Spinal cord (tissue), 10 donors: ENCODE results near the gene WDR12. TPM values are rescaled to one million over a fixed set of nuclear protein-coding genes. Genes with fewer than 3 reads are reported as not detected.
A peak's percentile ranks its signal among the peaks of the same experiment; 100 is the strongest.
"Not testable (repeated sequence)": the region's sequence is repeated elsewhere in the genome, so short reads cannot be mapped to it uniquely, and the experiment has no call there.

Experiments used
- DNase-seq, 6 donors: peaks; one replicate each; pipeline versions ENCODE4 v3.0.0 to v3.0.0-alpha.2; 2013 to 2015; ENCODE audit warnings: low spot score in 6 of 6, low read depth in 4 of 6
- H3K27ac ChIP-seq: one replicate; pipeline ENCODE4 v1.5.1; 2013; ENCODE audit warnings: low read depth, low read length, control low read depth
- H3K27me3 ChIP-seq: one replicate; pipeline ENCODE4 v1.6.1; 2013; ENCODE audit warnings: low read length; ENCODE audit not compliant: control insufficient read depth, insufficient read depth
- H3K36me3 ChIP-seq: one replicate; pipeline ENCODE4 v1.6.1; 2013; ENCODE audit warnings: low read length; ENCODE audit not compliant: control insufficient read depth, insufficient read depth
- H3K4me1 ChIP-seq: one replicate; pipeline ENCODE4 v1.6.1; 2013; ENCODE audit warnings: low read length; ENCODE audit not compliant: control insufficient read depth, insufficient read depth
- H3K4me3 ChIP-seq: one replicate; pipeline ENCODE4 v1.5.1; 2013; ENCODE audit warnings: low read depth, low read length, control low read depth
- H3K9me3 ChIP-seq: one replicate; pipeline ENCODE4 v1.6.1; 2013; ENCODE audit warnings: low read length; ENCODE audit not compliant: control insufficient read depth, insufficient read depth
- WGBS: methylation state at CpG from one replicate; pipeline ENCODE4 v1.1.5; 2013; ENCODE audit warnings: missing lambda C conversion rate; ENCODE audit not compliant: insufficient coverage; 5-methylcytosine and 5-hydroxymethylcytosine counted together
- polyA plus RNA-seq, 2 donors: library from polyadenylated mRNA; unstranded; fragments of 120-200 nt; gene quantifications; one replicate each; pipeline ENCODE4 v1.2.1, GENCODE V29; 2013; ENCODE audit not compliant: insufficient read length in 2 of 2
- total RNA-seq, 2 donors: library from RNA; depleted of rRNA in 1 of 2; stranded (reverse); fragments of 120-200 nt in 1 of 2; fragments of >200 nt in 1 of 2; gene quantifications; one replicate each; pipeline versions ENCODE4 v1.2.3 to v1.2.4, GENCODE V29; 2013 to 2014
- donor health status: healthy.

WDR12 gene
- total and polyA plus RNA-seq, 4 donors: 30.1 to 66.7 (median 47.6) TPM

DNA sequence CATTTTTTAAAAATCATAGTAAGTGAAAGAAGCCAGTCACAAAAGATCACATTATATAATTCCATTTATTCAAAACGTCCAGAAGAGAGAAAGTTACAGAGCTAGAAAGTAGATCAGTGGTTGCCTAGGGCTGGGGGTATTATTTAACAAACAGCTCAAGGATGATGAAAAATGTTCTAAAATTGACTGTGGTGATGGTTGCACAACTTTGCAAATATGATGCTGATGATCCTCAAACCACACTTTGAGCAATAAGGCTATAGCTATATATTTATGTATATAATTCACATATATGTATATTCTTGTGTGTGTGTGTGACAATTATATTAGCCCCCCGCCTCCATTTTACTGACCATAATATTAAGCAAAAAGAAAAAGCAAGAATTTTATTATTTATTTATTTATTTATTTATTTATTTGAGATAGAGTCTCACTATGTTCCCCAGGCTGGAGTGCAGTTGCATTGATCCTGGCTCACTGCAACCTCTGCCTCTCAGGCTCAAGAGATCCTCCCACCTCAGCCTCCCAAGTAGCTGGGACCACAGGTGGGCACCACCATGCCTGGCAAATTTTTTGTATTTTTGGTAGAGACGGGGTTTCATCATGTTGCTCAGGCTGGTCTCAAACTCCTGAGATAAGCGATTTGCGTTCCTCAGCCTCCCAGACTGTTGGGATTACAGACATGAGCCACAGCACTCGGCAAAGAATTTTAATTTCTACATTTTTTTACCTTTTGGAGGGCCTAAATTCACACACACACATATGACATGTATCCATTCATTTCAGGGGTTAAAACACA, 1.9 kb downstream of the WDR12 start:
- Histone ChIP-seq H3K4me1 (peaks cover 4% of the 10 kb centered on the region), H3K9me3 (peaks cover 2% of the 10 kb centered on the region), H3K27me3 (no peaks in the 10 kb centered on the region), H3K4me3 (no peak overlapping the region), H3K36me3 (no peaks in the 10 kb centered on the region), H3K27ac (no peak overlapping the region)
- 100% methylated on average over 4 of the region's 6 CpGs for WGBS
- no peak for DNase-seq

DNA sequence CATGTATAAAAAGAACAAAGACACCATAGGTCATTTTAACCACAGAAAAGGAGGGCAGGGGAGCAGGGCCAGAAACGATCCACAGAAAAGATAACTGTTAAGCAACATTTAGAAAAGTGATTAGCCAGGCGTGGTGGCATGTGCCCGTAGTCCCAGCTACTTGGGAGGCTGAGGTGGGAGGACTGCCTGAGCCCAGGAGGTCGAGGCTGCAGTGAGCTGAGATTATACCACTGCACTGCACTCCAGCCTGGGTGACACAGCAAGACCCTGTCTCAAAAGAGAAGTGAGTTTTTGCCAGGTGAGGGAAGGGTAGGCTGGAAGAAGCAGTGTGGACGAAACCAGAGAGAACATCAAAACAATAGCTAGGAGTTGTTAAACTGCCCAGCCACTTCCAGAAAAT, 3.3 kb downstream of the WDR12 start:
- Histone ChIP-seq H3K9me3 (peaks cover 2% of the 10 kb centered on the region), H3K4me1 (peaks cover 4% of the 10 kb centered on the region), H3K4me3 (no peak overlapping the region), H3K27me3 (no peaks in the 10 kb centered on the region), H3K36me3 (no peaks in the 10 kb centered on the region), H3K27ac (no peak overlapping the region)
- WGBS: 92% methylated on average over 4 of the region's 5 CpGs
- no peak for DNase-seq

DNA sequence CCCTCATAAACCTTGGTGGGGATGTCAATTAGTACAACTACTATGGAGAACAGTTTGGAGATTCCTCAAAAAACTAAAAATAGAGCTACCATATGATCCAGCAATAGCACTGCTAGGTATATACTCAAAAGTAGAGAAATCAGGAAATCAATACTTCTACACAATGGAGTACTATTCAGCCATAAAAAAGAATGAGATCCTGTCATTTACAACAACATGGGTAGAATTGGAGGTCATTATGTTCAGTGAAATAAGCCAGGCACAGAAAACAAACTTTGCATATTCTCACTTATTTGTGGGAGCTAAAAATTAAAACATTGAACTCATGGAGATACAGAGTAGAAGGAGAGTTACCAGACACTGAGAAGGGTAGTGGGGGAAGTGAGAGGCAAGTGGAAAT, 6.0 kb downstream of the WDR12 start:
- H3K36me3 ChIP-seq, H3K27me3 ChIP-seq, H3K4me1 ChIP-seq, H3K9me3 ChIP-seq, DNase-seq, H3K4me3 ChIP-seq, H3K27ac ChIP-seq: not testable (repeated sequence)

DNA sequence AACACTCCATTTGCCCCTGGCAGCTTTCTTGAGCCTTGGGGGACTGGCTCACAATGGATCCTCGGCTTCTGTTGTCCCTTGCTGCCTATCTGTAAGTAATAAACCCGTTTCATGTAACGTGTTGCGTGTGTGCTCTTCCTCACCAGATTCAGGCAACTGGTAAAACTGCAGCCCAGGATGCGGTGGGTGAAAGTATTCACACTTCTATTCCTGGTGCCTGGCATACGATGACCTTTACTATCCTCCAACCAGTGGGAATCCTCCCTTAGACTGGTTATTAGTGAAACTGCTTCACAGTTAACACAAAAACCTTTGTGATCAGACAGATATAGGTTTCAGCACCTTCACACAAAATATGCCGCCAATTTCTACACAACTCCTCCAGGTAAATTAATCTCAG, 26.3 kb downstream of the WDR12 start:
- no peak for DNase-seq
- peaks cover 29% of the 10 kb centered on the region for H3K36me3 ChIP-seq
- no peaks in the 10 kb centered on the region for H3K4me1 ChIP-seq
- WGBS: 100% methylated on average over 5 of the region's 7 CpGs
- no peak overlapping the region for H3K4me3 ChIP-seq
- no peaks in the 10 kb centered on the region for H3K9me3 ChIP-seq
- no peaks in the 10 kb centered on the region for H3K27me3 ChIP-seq
- H3K27ac ChIP-seq: no peak overlapping the region

DNA sequence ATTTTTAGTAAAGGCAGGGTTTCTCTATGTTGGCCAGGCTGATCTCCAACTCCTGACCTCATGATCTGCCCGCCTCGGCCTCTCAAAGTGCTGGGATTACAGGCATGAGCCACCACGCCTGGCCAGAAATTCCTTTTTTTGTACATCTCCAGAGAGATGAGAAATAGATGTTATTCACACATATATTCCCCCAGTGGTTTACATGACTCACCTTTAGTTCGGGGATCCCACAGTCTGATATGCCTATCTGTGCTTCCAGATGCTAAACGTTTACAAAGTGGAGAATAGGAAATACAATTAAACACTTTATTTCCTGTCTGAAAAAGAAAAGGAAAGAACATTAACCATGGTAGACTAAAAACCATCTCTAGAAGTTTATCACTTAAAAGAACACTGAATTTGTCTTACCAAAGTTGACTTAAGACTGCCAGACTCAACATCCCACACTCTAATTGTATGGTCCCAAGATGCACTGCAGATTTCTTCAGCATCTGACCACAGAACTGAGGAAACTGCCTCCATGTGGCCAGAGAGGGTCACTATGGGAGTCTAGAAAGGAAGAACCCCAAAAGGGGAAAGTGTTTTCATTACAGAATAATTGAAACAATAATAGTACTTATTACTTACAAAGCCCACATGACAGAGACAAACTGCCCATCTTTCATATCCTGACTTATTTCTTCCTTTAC, 27.3 kb downstream of the WDR12 start:
- Histone ChIP-seq H3K27me3 (no peaks in the 10 kb centered on the region), H3K9me3 (no peaks in the 10 kb centered on the region), H3K4me1 (no peaks in the 10 kb centered on the region), H3K27ac (no peak overlapping the region), H3K4me3 (no peak overlapping the region), H3K36me3 (peaks cover 31% of the 10 kb centered on the region)
- WGBS: 100% methylated on average over 1 of the region's 5 CpGs
- DNase-seq: no peak

DNA sequence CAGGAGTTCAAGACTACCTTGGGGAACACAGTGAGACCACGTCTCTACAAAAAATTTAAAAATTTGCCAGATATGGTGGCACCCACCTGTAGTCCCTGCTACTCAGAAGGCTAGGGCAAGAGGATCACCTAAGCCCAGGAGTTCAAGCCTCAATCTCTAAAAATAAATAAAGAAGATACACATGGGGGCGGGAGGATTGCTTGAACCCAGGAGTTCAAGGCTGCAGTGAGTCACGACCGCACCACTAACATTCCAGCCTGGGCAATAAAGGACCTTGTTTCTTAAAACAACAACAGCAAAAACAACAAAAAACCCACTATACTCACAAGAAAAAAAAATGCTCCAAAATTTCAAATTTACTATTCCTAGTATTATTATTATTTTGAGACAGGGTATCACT, 29.9 kb downstream of the WDR12 start:
- no peaks in the 10 kb centered on the region for H3K4me1 ChIP-seq
- peaks cover 30% of the 10 kb centered on the region for H3K36me3 ChIP-seq
- H3K4me3 ChIP-seq: no peak overlapping the region
- 100% methylated on average over 1 of the region's 4 CpGs for WGBS
- H3K27ac ChIP-seq: no peak overlapping the region
- H3K27me3 ChIP-seq: no peaks in the 10 kb centered on the region
- DNase-seq: no peak
- H3K9me3 ChIP-seq: no peaks in the 10 kb centered on the region

DNA sequence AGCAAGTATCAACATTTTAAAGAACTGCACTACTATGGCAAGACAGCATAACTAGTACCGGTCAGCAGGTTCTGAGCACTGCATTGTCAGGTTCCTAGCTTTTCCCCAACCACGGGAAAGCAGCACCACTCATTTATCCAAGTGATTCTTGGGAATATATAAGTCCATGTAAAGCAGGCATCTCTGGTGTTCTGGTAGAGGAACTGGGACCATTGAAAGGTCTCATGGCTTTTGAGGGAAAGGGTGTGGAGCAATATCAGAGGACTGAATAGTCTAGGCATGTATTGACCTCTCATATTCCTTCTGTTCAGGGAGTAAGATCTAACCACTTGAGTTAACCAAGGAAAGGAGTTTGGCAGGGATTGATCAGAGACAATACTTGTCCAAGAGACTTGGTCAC, 33.8 kb downstream of the WDR12 start:
- H3K4me1 ChIP-seq: no peaks in the 10 kb centered on the region
- H3K27ac ChIP-seq: no peak overlapping the region
- H3K36me3 ChIP-seq: peaks cover 24% of the 10 kb centered on the region
- H3K4me3 ChIP-seq: no peak overlapping the region
- no CpG with 5 or more reads among the region's 2 CpGs for WGBS
- DNase-seq: no peak
- H3K9me3 ChIP-seq: no peaks in the 10 kb centered on the region
- H3K27me3 ChIP-seq: no peaks in the 10 kb centered on the region

DNA sequence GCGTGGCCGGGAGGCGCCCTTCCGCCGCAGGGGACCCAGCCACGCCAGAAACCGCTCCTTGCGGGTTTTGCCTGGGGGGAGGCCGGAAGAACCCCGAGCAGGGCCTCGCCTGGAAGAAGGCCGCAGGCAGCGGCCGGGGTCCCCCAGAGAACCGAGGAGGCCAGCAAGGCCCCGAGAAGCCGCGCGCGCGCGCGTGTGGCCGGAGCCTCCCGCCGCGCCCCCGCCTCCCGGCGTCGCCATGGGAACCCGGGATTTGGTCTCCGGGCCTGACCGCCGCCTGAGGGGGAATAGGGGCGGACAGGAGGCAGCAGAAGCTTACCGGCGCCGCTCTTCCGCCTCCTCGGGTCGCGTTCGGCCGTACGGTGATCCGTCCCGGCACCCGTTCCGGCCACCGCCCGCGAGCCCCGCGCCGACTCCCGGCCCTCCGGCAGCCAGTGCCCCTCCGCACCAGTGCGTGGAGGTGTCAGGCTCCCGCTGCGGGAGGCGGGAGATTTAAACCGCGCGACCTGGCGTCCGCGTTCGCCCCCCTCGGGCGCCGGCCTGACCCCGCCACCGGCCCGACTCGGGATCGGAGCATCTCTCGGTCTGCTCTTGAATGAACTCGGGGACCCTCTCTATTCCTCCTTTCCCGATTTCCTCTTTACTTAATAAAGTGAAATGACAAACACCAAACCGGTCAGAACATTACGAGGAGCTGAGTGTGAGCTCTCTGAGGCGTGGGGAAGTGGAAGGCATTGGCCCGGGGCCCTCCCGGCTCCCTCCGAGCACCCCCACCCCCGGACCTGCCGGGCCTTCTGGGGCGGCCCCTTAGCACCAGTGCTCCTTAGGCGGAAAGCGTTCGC, 40.0 kb downstream of the WDR12 start, which contains the start of gene ICA1L:
ICA1L (minus strand) TSS at position 467 of the 842 bp plus-strand sequence. CDS start 42,757 bp downstream, outside the sequence.
- Histone ChIP-seq H3K4me3 (peak within 1 kb of the TSS; percentile 66), H3K36me3 (no peaks in the 10 kb centered on the region), H3K9me3 (no peaks in the 10 kb centered on the region), H3K27me3 (no peaks in the 10 kb centered on the region), H3K4me1 (peaks cover 4% of the 10 kb centered on the region), H3K27ac (peak within 1 kb of the TSS; percentile 90)
- peak; percentile 52 to 93 (median 72) for DNase-seq
- under 1% methylated on average over 83 of the region's 93 CpGs for WGBS

DNA sequence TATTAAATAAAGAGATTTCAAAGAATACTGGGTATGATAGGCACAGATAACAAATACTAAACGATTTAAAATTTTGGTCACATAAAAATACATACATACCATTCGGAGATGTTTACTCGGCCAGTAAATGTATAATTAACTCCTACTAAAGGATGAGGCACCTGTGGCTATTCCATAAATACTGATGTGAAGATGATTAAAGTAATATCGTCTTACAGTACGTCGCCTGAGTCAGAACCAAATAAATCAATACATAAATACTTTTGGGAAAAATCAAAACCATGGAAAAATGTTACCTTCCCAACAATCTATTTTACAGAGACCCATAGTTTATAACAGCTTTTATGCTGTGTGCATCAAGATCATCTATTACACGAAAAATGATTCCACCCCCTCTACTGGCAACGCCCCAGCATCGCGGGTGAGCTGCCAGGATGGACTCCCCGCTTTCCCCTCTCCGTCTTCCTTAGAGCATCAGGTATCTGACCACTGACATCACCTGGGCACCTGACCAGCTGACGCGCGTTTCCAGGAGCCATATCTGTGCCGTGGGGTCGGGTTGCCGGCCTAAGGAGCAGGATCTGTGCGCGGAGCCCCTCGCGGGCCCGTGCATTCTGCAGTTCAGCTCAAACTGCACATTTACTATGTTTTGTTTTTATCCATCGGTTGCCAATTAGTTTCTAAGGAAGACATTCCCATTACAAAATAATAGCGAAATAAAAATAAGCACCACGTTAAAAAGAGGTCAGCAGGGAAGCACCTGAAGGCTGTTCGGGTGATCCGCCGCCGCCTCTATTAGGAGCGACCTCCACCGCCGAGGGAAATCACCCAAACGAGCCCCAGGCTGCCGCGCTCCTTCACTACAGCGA, 40.8 kb downstream of the WDR12 start:
- Histone ChIP-seq H3K27ac (peak overlapping the region; percentile 90), H3K9me3 (no peaks in the 10 kb centered on the region), H3K36me3 (no peaks in the 10 kb centered on the region), H3K4me3 (peak overlapping the region; percentile 66), H3K27me3 (no peaks in the 10 kb centered on the region), H3K4me1 (peaks cover 4% of the 10 kb centered on the region)
- WGBS: 0% methylated on average over 30 of the region's 37 CpGs
- DNase-seq: peak; percentile 44 to 94 (median 69)
